NK-92 (cell line): ENCODE data around the gene GLRA1.
"Not testable (repeated sequence)": the region's sequence is repeated elsewhere in the genome, so short reads cannot be mapped to it uniquely, and the experiment has no call there.

Experiments
- DNase-seq: peaks from one replicate; lab custom pipeline; 2025; ENCODE audit not compliant: unreplicated experiment; lab: John Stamatoyannopoulos, UW

GLRA1 gene

DNA sequence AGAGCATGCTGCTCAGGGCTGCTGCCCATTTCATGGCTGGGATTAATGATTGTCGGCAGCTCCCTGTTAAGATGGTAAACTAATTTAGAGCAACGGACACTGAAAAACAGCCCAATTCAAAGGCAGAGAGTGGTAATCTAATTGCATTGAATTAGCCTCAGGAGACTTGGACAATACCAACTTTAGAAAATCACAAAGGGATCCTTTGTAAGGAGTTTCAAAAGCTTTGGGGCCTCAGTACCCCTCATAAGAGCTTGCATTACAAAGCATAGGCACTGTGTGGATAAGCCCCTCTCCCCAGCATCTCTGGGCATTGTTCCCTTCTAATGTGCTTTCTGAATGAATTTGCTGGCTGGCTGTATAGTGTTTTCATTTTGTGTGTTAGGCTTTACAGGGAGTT, 6.7 kb downstream of the GLRA1 start:
- no peak for DNase-seq

DNA sequence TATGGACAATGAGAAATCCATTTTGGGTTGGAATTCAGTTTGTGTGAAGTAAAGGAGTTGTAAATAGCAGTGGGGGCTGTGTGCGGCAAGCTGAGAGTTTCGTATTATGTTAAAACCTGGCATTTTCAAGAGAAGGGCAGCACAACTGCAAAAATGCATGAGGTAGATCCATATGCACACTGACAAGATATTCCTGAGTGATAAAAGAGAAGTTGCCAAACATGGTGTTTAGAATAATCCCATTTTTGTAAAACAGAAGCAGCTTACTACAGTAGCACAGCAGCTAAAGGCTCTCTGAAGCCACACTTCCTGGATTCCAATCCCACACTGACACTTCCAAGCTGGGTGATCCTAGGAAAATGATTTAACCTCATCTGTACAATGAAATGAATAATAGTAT, 11.2 kb downstream of the GLRA1 start:
- no peak for DNase-seq

DNA sequence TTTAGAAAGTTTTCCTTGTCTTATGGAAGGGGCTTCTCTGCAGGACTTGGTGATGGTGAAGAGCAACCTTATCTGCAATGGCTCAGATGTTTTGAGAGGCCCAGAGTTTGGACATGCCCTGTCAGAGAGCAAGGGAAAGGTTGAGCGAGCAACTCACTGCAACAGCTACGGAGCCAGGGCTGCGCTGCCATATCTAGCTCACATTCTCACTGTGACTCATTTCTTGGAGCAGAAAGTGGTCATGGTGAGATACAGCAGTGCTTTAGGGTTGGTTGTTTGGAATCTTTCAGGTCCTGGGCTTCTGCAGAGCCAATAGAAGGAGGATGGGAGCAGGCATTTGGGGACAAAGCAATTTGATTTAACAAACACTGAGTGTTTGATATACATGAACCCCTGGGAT, 12.3 kb downstream of the GLRA1 start:
- no peak for DNase-seq

DNA sequence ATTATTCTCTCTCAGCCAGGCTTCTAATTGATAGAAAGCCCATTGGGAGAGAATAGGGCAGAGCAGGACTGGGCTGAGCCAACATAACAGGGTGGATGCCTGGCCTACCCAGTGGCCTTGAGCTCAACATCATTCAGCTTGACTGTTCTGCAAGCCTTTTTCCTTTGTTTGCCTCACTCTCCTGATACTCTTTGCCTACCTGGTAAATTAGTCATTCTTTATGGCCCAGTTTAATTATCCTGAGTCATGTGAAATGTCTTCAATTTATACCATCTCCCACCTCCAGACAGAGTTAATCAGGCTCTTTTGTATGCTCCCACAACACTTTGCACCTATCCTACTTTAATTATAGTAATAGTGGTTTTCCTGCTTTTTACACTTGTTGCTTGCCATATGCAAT, 13.6 kb downstream of the GLRA1 start:
- no peak for DNase-seq

DNA sequence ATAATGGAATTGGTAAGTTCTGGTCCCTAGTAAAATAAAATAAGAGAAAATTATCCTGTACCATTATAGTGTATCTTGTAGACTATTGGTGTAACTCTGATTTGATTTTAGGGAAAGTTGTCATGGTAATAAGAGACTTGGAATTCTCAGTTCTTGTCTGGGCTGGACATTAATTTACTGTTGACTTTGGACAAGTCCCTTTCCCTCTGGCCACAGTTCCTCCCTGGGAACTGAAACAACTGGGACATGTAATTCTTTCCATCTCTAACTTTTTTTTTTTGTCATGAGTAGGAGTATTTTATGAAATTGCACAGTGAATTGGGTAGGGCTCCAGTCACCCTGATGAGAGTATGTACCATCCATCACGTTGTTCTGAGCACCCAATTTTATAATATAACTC, 15.0 kb downstream of the GLRA1 start:
- DNase-seq, result no peak

DNA sequence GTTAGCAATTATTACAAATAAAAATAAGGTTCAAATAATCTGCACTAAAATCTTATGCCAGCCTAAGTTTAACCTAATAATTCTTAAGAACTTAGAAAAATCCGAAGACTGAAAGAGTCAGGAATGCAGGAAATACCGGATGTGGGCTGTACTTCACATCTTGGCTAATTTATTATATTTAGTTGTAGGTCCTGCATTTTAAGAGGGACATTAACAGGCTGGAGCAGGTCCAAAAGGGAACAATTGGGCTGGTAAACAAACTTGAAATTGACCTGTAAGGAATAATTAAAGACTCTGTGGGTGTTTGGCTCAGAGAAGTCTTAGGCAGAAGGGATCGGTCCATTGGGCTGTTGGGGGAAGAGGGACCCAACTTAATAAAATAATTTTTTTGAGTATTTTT, 18.4 kb downstream of the GLRA1 start:
- no peak for DNase-seq

DNA sequence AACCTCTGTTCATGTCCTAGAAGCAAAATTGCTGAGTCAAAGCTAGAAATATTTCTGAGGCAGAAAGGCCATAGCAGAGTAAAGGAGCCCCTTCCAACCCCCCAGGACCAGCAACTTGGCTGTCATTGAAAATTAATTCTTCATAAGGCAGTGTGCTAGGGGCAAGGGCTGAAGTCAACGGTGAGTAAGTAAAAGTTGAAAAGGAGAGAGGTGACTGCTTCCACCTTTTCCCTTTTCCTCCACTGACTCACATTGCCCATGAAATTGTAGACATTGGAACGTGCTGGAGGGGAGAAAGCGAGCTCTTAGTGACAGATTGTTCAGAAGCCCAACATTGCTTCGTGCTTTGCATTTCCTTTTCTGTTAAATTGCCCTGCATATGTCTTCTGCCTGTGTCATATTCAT, 19.1 kb downstream of the GLRA1 start:
- DNase-seq, result no peak

DNA sequence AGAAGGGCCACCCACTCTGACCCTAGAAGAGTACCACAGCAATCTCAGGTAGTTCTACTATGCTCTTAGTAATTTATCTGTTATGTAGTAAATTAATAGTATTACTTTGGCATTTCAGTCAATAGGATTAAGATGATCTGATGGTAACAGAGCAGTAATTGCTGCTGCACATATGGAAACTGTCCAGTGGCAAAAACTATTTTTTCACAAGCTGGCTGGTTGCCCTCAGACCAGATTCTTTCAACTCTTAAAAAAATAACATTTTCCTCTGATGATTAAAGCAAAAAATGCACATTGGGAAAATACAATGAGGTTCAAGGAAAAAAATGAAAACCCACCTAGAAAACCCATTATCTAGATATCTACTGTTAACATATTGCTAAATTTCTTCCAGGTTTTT, 19.7 kb downstream of the GLRA1 start:
- no peak for DNase-seq

DNA sequence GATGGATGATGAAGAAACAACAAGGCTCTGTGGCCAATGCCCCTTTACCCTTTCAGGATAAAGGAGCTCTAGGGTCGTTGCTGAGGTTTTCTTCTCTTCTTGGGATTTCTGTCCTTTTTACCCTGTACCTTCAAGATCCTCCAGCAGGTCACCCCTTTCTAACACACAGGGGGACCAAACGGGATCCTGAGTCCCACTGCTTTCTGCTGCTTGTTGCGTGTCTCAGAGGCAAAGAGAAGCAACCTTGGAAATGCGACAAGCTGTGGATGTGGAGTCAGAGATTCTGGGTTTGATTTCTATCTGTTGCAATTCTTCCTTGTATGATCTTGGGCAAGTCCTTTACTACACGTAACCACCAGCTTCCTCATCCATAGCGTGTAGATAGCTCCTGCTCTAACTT, 20.5 kb downstream of the GLRA1 start:
- no peak for DNase-seq

DNA sequence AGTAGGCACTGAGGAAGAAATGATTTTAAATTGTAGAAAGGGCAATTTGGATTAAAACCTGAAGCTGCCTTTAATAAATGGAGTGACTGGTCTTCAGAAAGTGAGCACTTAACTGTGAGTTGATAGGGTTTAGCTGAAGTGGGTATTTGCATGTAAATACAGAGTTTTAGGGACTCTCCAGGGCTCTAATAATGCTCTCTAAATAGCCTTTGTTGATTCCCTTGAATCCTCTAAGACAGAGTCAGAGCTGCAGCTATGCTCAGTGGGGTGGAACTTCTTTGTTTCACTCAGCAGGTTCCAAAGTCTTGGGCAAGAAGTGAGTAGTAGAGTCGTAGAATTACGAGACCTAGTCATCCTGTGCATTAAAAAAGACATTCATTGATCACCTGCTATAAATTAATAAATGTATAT, 21.4 kb downstream of the GLRA1 start:
- no peak for DNase-seq

DNA sequence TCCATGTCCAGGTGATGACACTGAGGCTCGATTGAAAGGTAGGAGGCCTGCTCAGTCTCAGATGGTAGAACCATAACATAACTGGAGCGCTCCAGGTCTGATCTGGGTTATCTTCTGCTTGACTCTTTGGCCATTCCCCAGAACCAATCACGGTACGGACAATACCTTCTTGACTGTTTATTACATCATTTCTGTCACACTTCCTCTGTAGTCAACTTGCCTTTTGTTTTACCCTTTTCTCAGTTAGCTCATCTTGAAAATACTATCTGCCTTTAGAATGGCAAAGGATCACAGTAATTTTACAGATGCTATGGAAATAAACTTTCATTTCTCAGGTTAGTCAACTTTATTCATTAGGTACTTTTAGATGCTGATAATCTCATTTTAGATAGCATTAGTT, 22.4 kb downstream of the GLRA1 start:
- DNase-seq, result no peak

DNA sequence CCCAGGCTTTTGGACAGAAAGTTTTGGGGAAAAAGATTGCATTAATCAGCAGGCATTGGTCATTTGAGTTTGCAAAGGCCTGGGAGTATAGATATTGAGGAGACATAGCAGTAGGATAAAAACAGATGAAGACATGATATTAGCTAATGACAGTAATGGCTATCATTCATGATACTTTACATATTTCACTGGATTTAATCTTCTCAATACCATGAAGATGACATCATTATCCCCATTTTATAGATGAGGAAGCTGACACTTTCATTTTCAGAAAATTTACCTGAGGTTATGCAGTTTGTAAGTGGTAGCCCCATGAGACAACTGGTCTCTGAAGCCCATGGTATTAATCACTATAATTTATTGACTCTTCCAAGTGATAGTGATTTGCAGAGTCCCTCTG, 23.0 kb downstream of the GLRA1 start:
- no peak for DNase-seq

DNA sequence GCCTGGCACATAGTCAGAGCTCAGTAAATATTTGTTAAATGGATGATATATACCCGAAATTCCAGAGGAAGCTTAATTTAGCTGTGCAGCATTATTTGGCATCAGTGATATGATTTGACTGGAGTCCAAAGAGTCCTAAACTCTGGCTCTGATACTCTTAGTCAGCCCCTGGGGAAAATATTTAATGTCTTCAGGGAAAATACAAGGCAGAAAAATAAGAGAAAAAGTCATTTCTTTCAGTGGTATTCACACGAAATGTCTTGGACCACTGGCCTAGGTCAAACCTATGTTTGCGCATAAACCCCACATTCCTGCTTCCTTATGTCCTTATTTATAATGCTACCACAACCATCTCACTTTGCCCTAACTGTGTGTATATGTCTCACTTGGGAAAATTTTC, 23.8 kb downstream of the GLRA1 start:
- no peak for DNase-seq

DNA sequence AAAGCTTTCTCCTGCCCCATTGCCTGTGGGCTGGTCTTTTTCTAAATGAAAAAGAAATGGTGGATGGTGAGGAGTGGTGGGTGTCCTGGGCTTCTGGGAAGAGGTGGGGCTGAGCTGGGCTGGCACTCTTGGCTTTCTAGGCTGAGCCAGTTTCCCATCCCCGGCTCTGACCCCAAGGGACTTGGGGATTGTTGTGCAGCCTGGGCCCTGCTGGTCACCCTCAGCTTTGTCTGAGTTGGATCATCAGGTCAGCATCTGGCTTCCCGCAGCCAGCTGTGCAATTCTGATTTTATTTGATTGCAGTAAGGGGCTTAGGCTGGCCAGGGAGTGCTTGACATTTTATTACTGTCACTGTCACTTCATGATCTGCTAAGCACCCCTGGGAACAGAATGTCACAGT, 25.3 kb downstream of the GLRA1 start:
- no peak for DNase-seq

DNA sequence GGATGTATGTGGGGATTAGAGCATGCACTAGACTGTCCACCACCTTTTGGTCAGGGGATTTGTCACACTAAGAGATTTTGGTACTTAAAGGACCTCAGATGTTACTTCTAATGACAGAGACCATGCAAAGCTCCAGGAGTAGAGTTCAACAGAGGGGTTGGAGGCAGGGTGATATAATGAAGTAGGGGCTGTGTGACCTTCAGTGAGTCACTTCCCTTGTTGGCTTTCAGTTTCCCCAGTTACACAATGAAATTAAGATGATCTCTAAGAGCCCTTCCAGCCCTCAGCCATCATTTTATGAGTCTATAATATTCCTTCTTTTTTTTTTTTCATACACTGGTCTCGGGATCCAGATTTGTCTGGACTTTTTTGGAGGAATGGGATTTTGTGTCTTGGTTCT, 26.8 kb downstream of the GLRA1 start:
- DNase-seq, result no peak

DNA sequence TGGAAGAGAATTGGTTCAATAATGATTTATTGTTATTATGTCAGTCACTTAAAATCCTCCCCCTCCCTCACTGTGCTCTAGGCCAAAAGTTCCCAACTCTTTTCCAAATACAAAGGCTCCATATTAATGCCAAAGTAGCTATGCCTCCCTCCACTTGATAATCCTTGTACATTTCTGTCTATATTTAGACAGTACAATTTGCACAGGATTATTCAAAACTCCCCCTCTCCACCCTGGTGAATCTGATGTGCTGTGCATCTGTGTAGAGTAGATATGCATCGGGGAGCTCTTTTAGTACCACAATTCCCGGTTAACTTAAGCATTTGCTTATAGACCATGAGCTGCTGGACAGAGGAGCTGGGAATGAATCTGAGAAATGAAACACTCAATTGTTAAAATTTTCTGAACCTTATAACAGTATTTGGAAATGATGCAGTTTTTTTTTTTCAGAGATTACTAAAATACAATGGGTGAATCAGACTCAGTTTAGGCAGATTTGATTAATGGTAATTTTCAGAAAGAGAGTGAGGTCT, 27.6 kb downstream of the GLRA1 start:
- DNase-seq, result no peak

DNA sequence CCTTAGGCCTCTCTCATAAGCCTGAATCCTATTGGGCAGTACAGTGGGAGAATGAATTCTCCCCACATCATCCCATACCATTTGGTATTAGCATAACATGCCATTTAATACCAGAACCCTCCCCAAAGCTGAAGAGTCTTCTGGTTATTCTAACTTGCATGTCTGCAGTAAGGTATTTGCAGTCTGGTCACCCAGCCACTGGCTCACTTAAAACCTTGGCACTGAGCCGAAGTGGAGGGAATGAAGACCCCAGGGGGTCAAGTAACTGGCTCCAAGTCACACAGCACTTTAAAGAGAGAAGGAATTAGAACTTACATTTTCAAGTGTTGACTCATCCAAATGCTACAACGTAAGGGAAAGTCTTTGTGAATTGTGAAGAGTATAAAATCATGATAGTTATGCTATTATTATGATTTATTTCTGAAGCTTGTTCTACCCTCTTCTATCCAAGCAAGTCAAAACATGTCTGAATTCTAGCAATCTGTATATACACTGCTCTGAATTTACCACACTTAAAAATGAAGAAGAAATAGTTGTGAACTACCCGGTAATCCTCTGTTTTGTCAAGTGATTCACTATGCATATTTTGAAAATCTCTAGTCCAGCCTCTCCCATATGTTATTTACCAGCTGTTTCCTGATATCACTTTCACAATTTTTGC, 28.5 kb downstream of the GLRA1 start:
- no peak for DNase-seq

DNA sequence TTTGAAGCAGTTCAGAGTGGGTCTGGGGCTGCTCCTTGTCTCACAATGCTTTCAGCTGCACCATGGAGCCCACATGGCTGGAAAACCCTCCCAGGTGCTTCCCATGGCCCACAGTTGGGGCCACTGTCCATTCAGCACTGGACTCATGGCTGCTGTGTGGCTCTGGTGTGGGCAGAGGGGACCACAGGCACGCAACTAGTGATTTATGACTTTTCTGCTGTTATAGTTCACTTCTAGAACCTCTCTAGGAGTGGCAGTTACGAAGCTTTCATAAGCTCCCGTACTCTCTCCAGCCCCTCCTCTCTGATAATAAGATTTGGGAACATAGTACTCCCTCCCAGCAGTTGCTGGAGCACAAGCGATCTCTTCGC, 29.0 kb downstream of the GLRA1 start:
- DNase-seq, result no peak

DNA sequence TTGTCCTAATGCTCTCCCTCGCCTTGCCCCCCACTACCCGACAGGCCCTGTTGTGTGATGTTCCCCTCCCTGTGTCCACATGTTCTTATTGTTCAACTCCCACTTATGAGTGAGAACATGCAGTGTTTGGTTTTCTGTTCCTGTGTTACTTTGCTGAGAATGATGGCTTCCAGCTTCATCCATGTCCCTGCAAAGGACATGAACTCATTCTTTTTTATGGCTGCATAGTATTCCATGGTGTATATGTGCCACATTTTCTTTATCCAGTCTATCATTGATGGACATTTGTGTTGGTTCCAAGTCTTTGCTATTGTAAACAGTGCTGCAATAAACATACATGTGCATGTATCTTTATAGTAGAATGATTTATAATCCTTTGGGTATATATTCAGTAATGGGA, 31.2 kb downstream of the GLRA1 start:
- not testable (repeated sequence) for DNase-seq

DNA sequence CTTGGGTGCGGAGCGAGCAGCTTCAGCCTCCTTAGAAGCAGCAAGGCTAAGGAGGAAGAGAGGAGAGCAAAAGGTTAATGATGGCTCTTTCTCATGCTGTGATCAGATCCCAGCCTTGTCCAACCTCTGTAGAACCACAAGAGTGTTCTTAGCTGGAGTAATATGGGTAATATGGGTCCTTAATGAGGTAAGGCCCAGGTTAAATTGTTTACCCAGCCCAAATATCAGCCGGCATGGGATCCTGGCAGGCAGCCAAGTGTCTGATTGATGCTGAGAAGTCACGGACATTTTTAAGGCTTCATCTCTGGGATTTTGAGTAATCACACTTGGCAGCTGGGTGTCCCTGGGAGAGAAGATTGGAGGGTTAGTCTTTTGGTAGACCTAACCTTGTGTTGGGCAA, 32.3 kb downstream of the GLRA1 start:
- DNase-seq, result no peak

DNA sequence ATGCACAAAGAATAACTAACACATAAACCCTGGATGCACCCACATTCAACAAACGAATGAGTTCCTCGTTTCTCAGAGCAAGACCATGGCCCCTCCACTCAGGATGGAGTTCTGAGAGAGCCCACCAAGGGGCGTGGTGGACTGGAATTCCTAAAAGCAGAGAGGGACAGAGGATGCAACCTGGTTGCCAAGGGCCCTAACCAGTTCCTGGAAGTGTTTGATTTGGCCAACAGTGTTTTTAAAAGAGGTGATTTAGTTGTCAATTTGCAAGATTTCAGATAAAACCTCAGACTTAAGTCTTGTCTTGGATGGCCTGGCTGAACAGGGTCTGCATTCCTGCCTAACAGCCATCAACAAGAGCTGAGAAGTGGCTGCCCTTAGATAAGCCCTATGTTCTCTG, 34.4 kb downstream of the GLRA1 start:
- DNase-seq, result no peak

DNA sequence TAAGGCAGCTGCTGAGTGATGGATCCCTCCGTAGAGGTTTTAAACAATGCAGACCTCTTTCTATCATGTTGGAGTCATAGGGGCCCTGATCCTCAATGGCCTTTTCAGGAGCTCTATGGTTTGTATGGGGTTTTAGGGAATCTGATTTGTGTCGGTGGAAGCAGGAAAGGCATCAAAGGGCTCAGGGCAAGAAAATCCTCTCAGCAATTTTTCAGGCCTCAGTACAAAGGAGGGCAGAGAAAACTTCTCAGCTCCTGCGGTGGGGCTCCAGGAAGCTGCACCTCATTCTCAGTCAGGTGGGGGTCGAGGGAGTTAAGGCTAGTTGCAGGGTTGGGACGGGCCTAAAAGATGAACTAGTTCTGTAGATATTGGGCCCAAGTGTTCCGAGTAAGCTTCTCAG, 35.0 kb downstream of the GLRA1 start:
- DNase-seq, result no peak

DNA sequence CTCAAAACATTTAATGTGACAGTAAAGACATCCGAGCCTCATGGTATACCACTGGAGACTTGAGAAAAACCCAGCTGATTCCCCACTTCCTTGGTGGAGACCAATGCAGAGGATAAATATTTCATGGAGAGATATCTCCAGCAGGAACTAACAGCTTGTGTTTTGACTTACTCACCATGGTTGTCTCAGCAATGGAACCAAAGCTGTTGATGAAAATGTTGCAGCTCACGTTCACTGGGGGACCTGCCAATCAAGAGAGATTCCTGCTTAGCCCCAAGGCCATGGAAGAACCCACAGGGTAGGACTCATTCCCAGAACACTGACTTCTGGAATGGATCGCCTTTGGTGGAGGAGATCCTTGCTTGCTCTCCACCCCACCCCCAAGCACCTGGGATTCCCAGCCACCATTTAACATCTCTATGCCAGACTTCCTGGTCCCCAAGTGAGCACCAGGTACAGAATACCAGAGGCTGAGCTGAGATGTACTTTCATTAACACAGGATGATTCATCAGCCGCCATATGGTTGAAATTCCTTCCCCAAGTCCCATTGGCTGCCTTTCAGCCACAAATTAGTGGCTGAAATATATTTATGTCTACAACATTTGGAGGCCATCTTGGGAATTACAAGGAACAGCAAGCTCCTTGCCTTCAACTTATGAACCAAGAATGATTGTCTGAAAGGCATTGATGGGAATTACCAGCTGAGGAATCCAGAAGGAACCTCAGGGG, 37.9 kb downstream of the GLRA1 start:
- DNase-seq, result no peak
